ENCODE measurements around the gene NMT2. TPM values are rescaled to one million over a fixed set of nuclear protein-coding genes. Genes with fewer than 3 reads are reported as not detected.

The NMT2 gene
- 15.2 TPM for total RNA-seq

DNA sequence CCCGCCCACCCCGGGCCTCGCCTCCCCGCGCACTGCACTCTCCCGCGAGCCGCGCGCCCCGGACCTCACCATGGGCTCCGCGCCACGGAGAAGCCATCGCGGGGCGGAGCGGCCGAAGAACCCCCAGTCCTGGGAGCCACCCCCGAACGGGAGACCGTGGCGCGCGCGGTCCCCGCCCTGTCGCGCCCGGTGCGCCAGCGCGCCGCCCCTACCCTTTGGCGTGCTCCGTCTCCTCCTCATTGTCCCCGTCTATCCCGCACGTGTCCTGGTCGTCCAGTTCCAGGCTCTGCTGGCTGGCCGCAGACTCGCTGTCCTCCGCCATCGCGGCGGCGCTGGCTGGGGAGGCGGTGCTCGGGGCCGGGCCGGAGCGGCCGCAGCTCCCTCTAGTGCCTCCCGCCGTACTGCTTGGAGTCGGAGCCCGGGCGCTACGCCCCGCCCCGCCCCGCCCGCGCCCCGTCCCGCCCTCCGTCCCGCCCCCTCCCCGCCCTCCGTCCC is at the start of gene NMT2:
Gene NMT2 (minus strand): TSS at position 403 of the 495 bp plus-strand sequence. CDS start 81 bp downstream, at position 322.
- intact Hi-C loops (cut with DNase I) = no loop called here
- DNase-seq (ENCODE audit: extremely low spot score in 2 of 2) = peak in 1 of 2 donors; percentile 92

DNA sequence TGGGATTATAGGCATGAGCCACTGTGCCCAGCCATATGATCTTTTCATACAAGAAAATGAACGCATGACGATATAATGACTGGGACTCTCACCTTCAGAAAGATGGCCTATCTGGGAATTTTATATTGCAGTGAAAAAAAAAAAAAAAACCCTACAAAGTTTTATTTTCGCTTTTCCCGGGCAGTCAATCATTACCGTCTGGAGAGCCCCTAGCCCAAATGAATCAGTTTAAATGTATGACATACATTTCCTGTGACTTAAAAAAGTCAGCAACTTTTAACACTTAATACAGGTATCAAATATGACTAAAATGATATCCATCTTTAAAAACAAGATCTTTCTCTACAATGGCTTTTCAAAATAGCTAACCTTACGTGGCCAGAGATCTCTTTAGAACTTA is 48.2 kb upstream of the NMT2 start:
- Histone ChIP-seq H3K36me3 (peaks cover 0 to 7% of the 10 kb centered on the region in 2 donors), H3K4me3 (no peak overlapping the region), H3K4me1 (no peaks in the 10 kb centered on the region), H3K27ac (no peak overlapping the region), H3K27me3 (no peaks in the 10 kb centered on the region), H3K9me3 (no peaks in the 10 kb centered on the region)
- no peak for DNase-seq (ENCODE audit: extremely low spot score in 2 of 2)
- intact Hi-C loops (cut with DNase I) = no loop called here
- TF ChIP-seq, protein P1, sequence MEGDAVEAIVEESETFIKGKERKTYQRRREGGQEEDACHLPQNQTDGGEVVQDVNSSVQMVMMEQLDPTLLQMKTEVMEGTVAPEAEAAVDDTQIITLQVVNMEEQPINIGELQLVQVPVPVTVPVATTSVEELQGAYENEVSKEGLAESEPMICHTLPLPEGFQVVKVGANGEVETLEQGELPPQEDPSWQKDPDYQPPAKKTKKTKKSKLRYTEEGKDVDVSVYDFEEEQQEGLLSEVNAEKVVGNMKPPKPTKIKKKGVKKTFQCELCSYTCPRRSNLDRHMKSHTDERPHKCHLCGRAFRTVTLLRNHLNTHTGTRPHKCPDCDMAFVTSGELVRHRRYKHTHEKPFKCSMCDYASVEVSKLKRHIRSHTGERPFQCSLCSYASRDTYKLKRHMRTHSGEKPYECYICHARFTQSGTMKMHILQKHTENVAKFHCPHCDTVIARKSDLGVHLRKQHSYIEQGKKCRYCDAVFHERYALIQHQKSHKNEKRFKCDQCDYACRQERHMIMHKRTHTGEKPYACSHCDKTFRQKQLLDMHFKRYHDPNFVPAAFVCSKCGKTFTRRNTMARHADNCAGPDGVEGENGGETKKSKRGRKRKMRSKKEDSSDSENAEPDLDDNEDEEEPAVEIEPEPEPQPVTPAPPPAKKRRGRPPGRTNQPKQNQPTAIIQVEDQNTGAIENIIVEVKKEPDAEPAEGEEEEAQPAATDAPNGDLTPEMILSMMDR (IDR thresholded peaks at IDR 0.05) = no peak
- TF ChIP-seq POLR2AphosphoS5 (IDR thresholded peaks at IDR 0.05; ENCODE audit: insufficient read depth in 1 of 2, low read depth in 1 of 2) = no peak
- no peak for TF ChIP-seq POLR2A (IDR thresholded peaks at IDR 0.05)

More for the DNA sequence above, at the start of gene NMT2:
- peaks cover 29% of the 10 kb centered on the region for H3K4me1 ChIP-seq
- peak within 1 kb of the TSS; percentile 95 to 96 for H3K4me3 ChIP-seq
- no peaks in the 10 kb centered on the region for H3K27me3 ChIP-seq
- TF ChIP-seq POLR2A (IDR thresholded peaks at IDR 0.05) = peak; percentile 64 to 96
- TF ChIP-seq, protein P1 (IDR thresholded peaks at IDR 0.05) = peak in 1 of 3 experiments; percentile 31
- peak in 1 of 2 donors; percentile 89 for TF ChIP-seq POLR2AphosphoS5 (IDR thresholded peaks at IDR 0.05; ENCODE audit: insufficient read depth in 1 of 2, low read depth in 1 of 2)
- H3K9me3 ChIP-seq = no peaks in the 10 kb centered on the region
- peak within 1 kb of the TSS; percentile 92 for H3K27ac ChIP-seq
- H3K36me3 ChIP-seq = no peaks in the 10 kb centered on the region

DNA sequence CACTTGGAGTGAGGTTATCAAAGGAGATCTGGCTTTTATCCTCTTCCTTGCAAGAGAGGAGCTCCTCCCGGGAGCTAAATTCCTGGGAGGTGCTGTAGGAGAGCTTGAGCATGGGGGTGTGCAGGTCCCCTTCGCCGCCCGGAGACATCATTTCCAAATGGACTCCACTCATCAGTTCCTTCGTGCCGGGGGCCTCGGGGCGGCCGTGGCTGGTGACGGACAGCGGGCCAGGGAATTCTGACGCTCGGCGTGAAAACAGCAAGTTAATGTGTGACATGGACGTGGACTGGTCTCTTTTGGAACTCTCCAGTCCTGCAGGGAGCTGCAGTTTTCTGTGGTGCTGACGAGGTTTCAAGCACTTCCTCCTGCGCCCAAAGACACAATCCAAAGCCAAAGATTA is 45.7 kb upstream of the NMT2 start:
- Histone ChIP-seq H3K36me3 (peaks cover 0 to 7% of the 10 kb centered on the region in 2 donors), H3K27me3 (no peaks in the 10 kb centered on the region), H3K9me3 (no peaks in the 10 kb centered on the region), H3K4me1 (no peaks in the 10 kb centered on the region), H3K4me3 (no peak overlapping the region), H3K27ac (no peak overlapping the region)
- TF ChIP-seq POLR2AphosphoS5 (IDR thresholded peaks at IDR 0.05; ENCODE audit: insufficient read depth in 1 of 2, low read depth in 1 of 2) = no peak
- DNase-seq (ENCODE audit: extremely low spot score in 2 of 2) = no peak
- intact Hi-C loops (cut with DNase I) = loop anchor here (5.0 kb wide), 1 partner anchor 158 kb away; the partner anchor contains the start of gene FAM171A1

DNA sequence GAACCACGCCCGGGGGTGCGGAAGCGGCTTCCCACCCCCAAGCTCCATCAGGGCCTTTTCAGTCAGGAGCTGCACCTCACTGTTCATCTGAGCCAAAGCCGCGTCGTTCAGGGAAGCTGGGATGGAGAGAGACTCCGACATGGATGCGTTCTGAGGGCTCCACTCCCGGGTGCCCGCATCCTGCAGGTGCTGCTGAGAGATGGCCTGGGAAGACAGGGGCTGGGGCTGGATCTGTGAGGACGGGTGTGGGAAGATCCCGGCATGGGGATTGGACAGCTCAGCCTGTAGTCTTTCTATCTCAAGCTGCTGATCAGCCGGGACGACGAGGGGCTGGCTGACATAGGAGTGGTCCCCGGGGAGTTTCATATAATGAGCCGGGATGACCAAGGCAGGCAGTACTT is 45.0 kb upstream of the NMT2 start:
- DNase-seq (ENCODE audit: extremely low spot score in 2 of 2) = no peak
- TF ChIP-seq, protein P1 (IDR thresholded peaks at IDR 0.05) = no peak
- TF ChIP-seq POLR2A (IDR thresholded peaks at IDR 0.05) = no peak
- TF ChIP-seq POLR2AphosphoS5 (IDR thresholded peaks at IDR 0.05; ENCODE audit: insufficient read depth in 1 of 2, low read depth in 1 of 2) = no peak
- Histone ChIP-seq H3K9me3 (no peaks in the 10 kb centered on the region), H3K4me3 (no peak overlapping the region), H3K27ac (no peak overlapping the region), H3K36me3 (peaks cover 0 to 7% of the 10 kb centered on the region in 2 donors), H3K27me3 (no peaks in the 10 kb centered on the region), H3K4me1 (no peaks in the 10 kb centered on the region)
- intact Hi-C loops (cut with DNase I) = loop anchor here (5.0 kb wide), 1 partner anchor 159 kb away; the partner anchor contains the start of gene FAM171A1

DNA sequence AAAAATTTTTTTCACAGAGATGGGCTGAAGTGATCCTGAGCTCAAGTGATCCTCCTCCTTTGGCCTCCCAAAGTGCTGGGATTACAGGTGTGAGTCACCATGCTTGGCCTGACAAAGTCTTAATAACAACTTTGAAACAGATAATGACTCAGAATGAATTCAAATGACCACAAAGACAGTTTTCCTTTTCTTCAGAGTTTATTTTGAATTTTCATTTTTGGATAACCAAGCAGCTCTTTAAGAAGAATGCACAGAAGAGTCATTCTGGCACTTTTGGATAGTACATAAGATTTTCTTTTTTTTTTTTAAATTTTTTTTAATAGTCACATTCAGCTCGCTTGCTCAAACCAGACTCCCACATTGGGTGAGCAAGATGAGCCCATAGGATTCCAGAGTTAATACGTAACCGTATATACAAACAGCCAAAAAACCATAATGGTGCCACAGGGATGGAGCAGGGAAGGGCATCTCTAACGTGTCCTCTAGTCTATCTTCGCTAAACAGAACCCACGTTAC is 43.0 kb upstream of the NMT2 start:
- no peak for TF ChIP-seq POLR2AphosphoS5 (IDR thresholded peaks at IDR 0.05; ENCODE audit: insufficient read depth in 1 of 2, low read depth in 1 of 2)
- TF ChIP-seq POLR2A (IDR thresholded peaks at IDR 0.05) = no peak
- TF ChIP-seq, protein P1 (IDR thresholded peaks at IDR 0.05) = no peak
- no peak for DNase-seq (ENCODE audit: extremely low spot score in 2 of 2)
- peaks cover 0 to 7% of the 10 kb centered on the region in 2 donors for H3K36me3 ChIP-seq
- no peak overlapping the region for H3K4me3 ChIP-seq
- H3K9me3 ChIP-seq = no peaks in the 10 kb centered on the region
- intact Hi-C loops (cut with DNase I) = loop anchor here (5.0 kb wide), 1 partner anchor 161 kb away; the partner anchor contains the start of gene FAM171A1
- no peaks in the 10 kb centered on the region for H3K4me1 ChIP-seq
- no peak overlapping the region for H3K27ac ChIP-seq
- H3K27me3 ChIP-seq = no peaks in the 10 kb centered on the region
